Heart left ventricle (tissue), 16 donors: Measurements from ENCODE around the gene ANXA10. TPM values are rescaled to one million over a fixed set of nuclear protein-coding genes. Genes with fewer than 3 reads are reported as not detected.

ENCODE experiments used
- ATAC-seq, 4 donors: fragments of 200-7000 bp; cut with Tn5 transposase; one replicate each; pipeline ENCODE4 v1.9.1; 2020 to 2022; ENCODE audit warnings: moderate library complexity in 4 of 4, mild to moderate bottlenecking in 3 of 4, moderate number of reproducible peaks in 1 of 4
- DNase-seq, 5 donors: peaks; one replicate each; pipeline ENCODE4 v3.0.0-alpha.2; 2020
- H3K27ac ChIP-seq, 12 donors: fragments of 200-600 bp; sonication (generic) in 4 of 12; one replicate each; pipeline versions ENCODE4 v1.5.0 to v1.8.0; 2016 to 2022; ENCODE audit warnings: mild to moderate bottlenecking in 2 of 12
- H3K27me3 ChIP-seq, 9 donors: fragments of 200-600 bp; sonication (generic) in 2 of 9; one replicate each; pipeline versions ENCODE4 v1.5.1 to v1.8.0; 2016 to 2022; ENCODE audit warnings: mild to moderate bottlenecking in 3 of 9
- H3K36me3 ChIP-seq, 9 donors: fragments of 200-600 bp; sonication (generic) in 2 of 9; one replicate each; pipeline versions ENCODE4 v1.5.0 to v1.8.0; 2018 to 2022; ENCODE audit warnings: mild to moderate bottlenecking in 2 of 9
- H3K4me1 ChIP-seq, 12 donors: fragments of 200-600 bp; sonication (generic) in 4 of 12; one replicate each; pipeline versions ENCODE4 v1.5.0 to v1.8.0; 2016 to 2022; ENCODE audit warnings: mild to moderate bottlenecking in 3 of 12
- H3K4me3 ChIP-seq, 12 donors: fragments of 200-600 bp; sonication (generic) in 4 of 12; one replicate each; pipeline versions ENCODE4 v1.5.0 to v1.8.0; 2017 to 2022; ENCODE audit warnings: mild to moderate bottlenecking in 9 of 12, moderate library complexity in 4 of 12
- H3K9me3 ChIP-seq, 12 donors: fragments of 200-600 bp; sonication (generic) in 4 of 12; one replicate each; pipeline versions ENCODE4 v1.5.0 to v1.8.0; 2016 to 2022; ENCODE audit warnings: mild to moderate bottlenecking in 1 of 12
- CTCF ChIP-seq, 12 donors: fragments of 200-600 bp; sonication (generic) in 4 of 12; IDR thresholded peaks; one replicate each; pipeline versions ENCODE4 v1.5.0 to v1.8.0; 2018 to 2022; ENCODE audit warnings: antibody characterized with exemption in 12 of 12, mild to moderate bottlenecking in 5 of 12
- POLR2A ChIP-seq, 2 donors: fragments of 450-650 bp; IDR thresholded peaks; one replicate each; pipeline ENCODE4 v1.6.1; 2017; ENCODE audit warnings: antibody characterized with exemption in 2 of 2, mild to moderate bottlenecking in 2 of 2, moderate library complexity in 2 of 2
- WGBS, 4 donors: extraction: QIAGEN DNeasy Blood & Tissue Kit in 2 of 4; methylation state at CpG; one replicate each; pipeline versions ENCODE4 v1.1.5 to v1.1.7; 2013 to 2018; 5-methylcytosine and 5-hydroxymethylcytosine counted together
- intact Hi-C, 10 donors: fragments of 100-400 bp; cut with DNase I; formaldehyde crosslinking; loops; one replicate each; pipeline versions ENCODE4 v1.11.1 to v1.14.2; 2022
- polyA plus RNA-seq, 2 donors: library from polyadenylated mRNA; stranded (reverse); fragments of 200-250 nt; gene quantifications; one replicate each; pipeline ENCODE4 v1.2.3, GENCODE V29; 2013
- total RNA-seq, 9 donors: library from RNA; depleted of rRNA in 2 of 9; stranded (reverse); fragments of >200 nt in 2 of 9; fragmentation: NEBNext Ultra II Directional in 3 of 9; extraction: Animal tissue kit (Norgen Biotek cat#: 25700) in 3 of 9; gene quantifications; one replicate each; pipeline versions ENCODE4 v1.1.0 to v1.2.4, GENCODE V29; 2016 to 2023
- donor health status: ischemic (EF 13 %, LVEDD 7.1; RV severe dilation, severe dysfunction).
- donor health status: healthy with polysubstance abuse.
- donor health status: DM: no; HTN: yes; CAD: no.
- donor health status: DM: no; HTN: no; CAD: no.
- donor health status: ischemic (EF 25% LVEDD 6.9; RV normal size, moderate dysfunction).
- donor health status: ischemic (EF 25% LVEDD 5.7; RV mildly dilated, moderate dysfunction).
- donor health status: healthy.
- donor health status: DM: yes; HTN: yes; CAD: no.
- donor health status: ischemic (EF 35%, LVEDD 5.7; RV mildly dilated, moderate dysfunction).
- donor health status: nonischemic (EF 11% LVEDD 7.7; RV severe dilation, severe dysfunction).
- donor health status: DM: yes; HTN: yes; CAD: no.
- donor health status: PGD.
- donor health status: ischemic (EF 29% LVEDD 5.4; RV normal size, mild dysfunction).
- donor health status: nonischemic (EF 23%, LVEDD 6.1; RV moderate dilation, normal function).

ANXA10 gene
- total and polyA plus RNA-seq, 11 donors, result not detected

- Histone ChIP-seq H3K27ac (no peak overlapping the region), H3K36me3 (no peaks in the 10 kb centered on the region), H3K4me1 (no peaks in the 10 kb centered on the region), H3K4me3 (no peak overlapping the region), H3K9me3 (peaks cover 0 to 3% (median 0%) of the 10 kb centered on the region in 12 donors), H3K27me3 (no peaks in the 10 kb centered on the region)
- 52 to 65% (median 65%) methylated on average over 1 of the region's 1 CpG for WGBS, 4 donors
- intact Hi-C loops, result no loop called here
- no peak for ATAC-seq
- TF ChIP-seq CTCF (IDR thresholded peaks at IDR 0.05), result no peak
- TF ChIP-seq POLR2A (IDR thresholded peaks at IDR 0.05), result no peak
- no peak for DNase-seq
Measured at GRCh38 chr4:168098248-168098717, 5.9 kb downstream of the ANXA10 start.

DNA sequence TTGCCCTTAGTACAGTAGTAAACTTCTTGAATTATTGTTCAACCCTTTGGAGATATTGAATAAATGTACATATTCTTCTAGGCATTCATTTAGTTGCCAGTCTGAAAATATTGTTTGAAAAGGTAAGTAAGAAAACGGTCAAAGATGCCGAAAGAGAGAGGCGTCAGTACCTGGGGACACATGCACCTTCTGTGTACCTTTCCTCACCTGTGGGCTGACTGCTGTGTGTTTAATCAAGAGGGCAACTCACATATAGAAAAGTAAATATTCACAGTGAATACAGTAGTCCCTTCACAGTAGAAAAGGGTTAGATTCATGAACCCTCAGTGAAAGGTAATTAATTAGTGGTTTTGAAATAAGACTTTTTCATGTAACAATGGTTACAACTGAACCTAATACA is 6.9 kb downstream of the ANXA10 start:
- DNase-seq (no peak), ATAC-seq (no peak)
- H3K9me3 ChIP-seq, result peaks cover 0 to 3% (median 0%) of the 10 kb centered on the region in 12 donors
- no peak overlapping the region for H3K27ac ChIP-seq
- no peaks in the 10 kb centered on the region for H3K36me3 ChIP-seq
- H3K4me3 ChIP-seq, result no peak overlapping the region
- no peaks in the 10 kb centered on the region for H3K27me3 ChIP-seq
- intact Hi-C loops, result no loop called here
- TF ChIP-seq CTCF (IDR thresholded peaks at IDR 0.05) (no peak), POLR2A (IDR thresholded peaks at IDR 0.05) (no peak)
- WGBS, 4 donors, result 90 to 95% (median 93%) methylated on average over 3 of the region's 3 CpGs
- no peaks in the 10 kb centered on the region for H3K4me1 ChIP-seq

DNA sequence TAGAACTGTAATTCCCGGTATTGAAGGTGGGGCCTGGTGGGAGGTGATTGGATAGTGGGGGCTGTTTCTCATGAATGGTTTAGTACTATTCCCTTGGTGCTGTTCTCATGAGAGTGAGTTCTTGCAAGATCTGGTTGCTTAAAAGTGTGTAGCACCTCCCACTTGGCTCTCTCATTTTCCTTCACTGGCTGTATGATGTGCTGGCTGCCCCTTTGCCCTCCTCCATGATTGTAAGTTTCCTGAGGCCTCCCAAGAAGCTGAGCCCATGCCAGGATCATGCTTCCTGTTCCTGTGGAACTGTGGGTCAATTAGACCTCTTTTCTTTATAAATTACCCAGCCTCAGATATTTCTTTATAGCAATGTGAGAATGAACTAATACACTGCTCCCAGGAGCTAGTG is 8.7 kb downstream of the ANXA10 start:
- Histone ChIP-seq H3K4me1 (no peaks in the 10 kb centered on the region), H3K27me3 (no peaks in the 10 kb centered on the region), H3K27ac (no peak overlapping the region), H3K36me3 (no peaks in the 10 kb centered on the region), H3K4me3 (no peak overlapping the region), H3K9me3 (peaks cover 0 to 3% (median 0%) of the 10 kb centered on the region in 12 donors)
- no peak for ATAC-seq
- TF ChIP-seq POLR2A (IDR thresholded peaks at IDR 0.05), result no peak
- no peak for TF ChIP-seq CTCF (IDR thresholded peaks at IDR 0.05)
- intact Hi-C loops, result no loop called here
- 91 to 93% (median 91%) methylated on average over 1 of the region's 1 CpG for WGBS, 4 donors
- no peak for DNase-seq

- H3K27ac ChIP-seq, result no peak overlapping the region
- H3K36me3 ChIP-seq, result no peaks in the 10 kb centered on the region
- H3K9me3 ChIP-seq, result peaks cover 0 to 3% (median 0%) of the 10 kb centered on the region in 12 donors
- H3K4me3 ChIP-seq, result no peak overlapping the region
- TF ChIP-seq POLR2A (IDR thresholded peaks at IDR 0.05), result no peak
- TF ChIP-seq CTCF (IDR thresholded peaks at IDR 0.05), result no peak
- no peaks in the 10 kb centered on the region for H3K4me1 ChIP-seq
- 85 to 91% (median 87%) methylated on average over 3 of the region's 3 CpGs for WGBS, 4 donors
- intact Hi-C loops, result no loop called here
- ATAC-seq, result no peak
- no peaks in the 10 kb centered on the region for H3K27me3 ChIP-seq
- no peak for DNase-seq
Measured at GRCh38 chr4:168102403-168102802, 10.1 kb downstream of the ANXA10 start.
